ENCODE measurements around the gene USP22. TPM values are rescaled to one million over a fixed set of nuclear protein-coding genes. Genes with fewer than 3 reads are reported as not detected.

Gene USP22
- total RNA-seq, 1 donor from 2014 or later = 152 TPM

- H3K27ac Mint-ChIP-seq = no peak overlapping the region
- H3K4me1 Mint-ChIP-seq = peaks cover 32% of the 10 kb centered on the region
- no peak overlapping the region for H3K4me3 Mint-ChIP-seq
- H3K27me3 Mint-ChIP-seq = no peaks in the 10 kb centered on the region
- DNase-seq = no peak
- intact Hi-C loops (cut with micrococcal nuclease) = no loop called here
- no peaks in the 10 kb centered on the region for H3K9me3 Mint-ChIP-seq
- H3K36me3 Mint-ChIP-seq (ENCODE audit: low read depth) = peaks cover 26% of the 10 kb centered on the region
These were observed 44.9 kb downstream of the USP22 start for GRCh38 chr17:20997711-20998570.

GRCh38 chr17:20996724-20997615 lies 45.8 kb downstream of the USP22 start:
- peaks cover 27% of the 10 kb centered on the region for H3K4me1 Mint-ChIP-seq
- intact Hi-C loops (cut with micrococcal nuclease) = no loop called here
- H3K27ac Mint-ChIP-seq = no peak overlapping the region
- no peak overlapping the region for H3K4me3 Mint-ChIP-seq
- no peaks in the 10 kb centered on the region for H3K27me3 Mint-ChIP-seq
- no peak for DNase-seq
- H3K9me3 Mint-ChIP-seq = no peaks in the 10 kb centered on the region
- H3K36me3 Mint-ChIP-seq (ENCODE audit: low read depth) = peaks cover 19% of the 10 kb centered on the region

- Mint-ChIP-seq H3K27ac (no peak overlapping the region), H3K36me3 (ENCODE audit: low read depth) (peaks cover 13% of the 10 kb centered on the region), H3K4me1 (peaks cover 20% of the 10 kb centered on the region), H3K4me3 (no peak overlapping the region), H3K9me3 (no peaks in the 10 kb centered on the region), H3K27me3 (no peaks in the 10 kb centered on the region)
- no peak for DNase-seq
- intact Hi-C loops (cut with micrococcal nuclease) = no loop called here
These were observed 46.7 kb downstream of the USP22 start for GRCh38 chr17:20995873-20996723.

GRCh38 chr17:20995164-20995872 lies 47.5 kb downstream of the USP22 start:
- Mint-ChIP-seq H3K9me3 (no peaks in the 10 kb centered on the region), H3K27ac (no peak overlapping the region), H3K27me3 (no peaks in the 10 kb centered on the region), H3K36me3 (ENCODE audit: low read depth) (peaks cover 9% of the 10 kb centered on the region), H3K4me1 (peaks cover 18% of the 10 kb centered on the region), H3K4me3 (no peak overlapping the region)
- no peak for DNase-seq
- intact Hi-C loops (cut with micrococcal nuclease) = no loop called here

GRCh38 chr17:20994779-20995149 lies 48.0 kb downstream of the USP22 start:
- Mint-ChIP-seq H3K4me3 (no peak overlapping the region), H3K27me3 (no peaks in the 10 kb centered on the region), H3K36me3 (ENCODE audit: low read depth) (peaks cover 8% of the 10 kb centered on the region), H3K27ac (no peak overlapping the region), H3K9me3 (no peaks in the 10 kb centered on the region), H3K4me1 (peaks cover 16% of the 10 kb centered on the region)
- DNase-seq = no peak
- intact Hi-C loops (cut with micrococcal nuclease) = no loop called here

- intact Hi-C loops (cut with micrococcal nuclease) = loop anchor here (1.0 kb wide), 1 partner anchor 45 kb away; no protein-coding TSS in a partner anchor
- Mint-ChIP-seq H3K4me1 (peaks cover 9% of the 10 kb centered on the region), H3K27ac (no peak overlapping the region), H3K9me3 (no peaks in the 10 kb centered on the region), H3K27me3 (no peaks in the 10 kb centered on the region), H3K4me3 (no peak overlapping the region), H3K36me3 (ENCODE audit: low read depth) (peaks cover 3% of the 10 kb centered on the region)
- no peak for DNase-seq
These were observed 48.7 kb downstream of the USP22 start for GRCh38 chr17:20993863-20994778.

GRCh38 chr17:20992987-20993862 lies 49.6 kb downstream of the USP22 start:
- H3K27me3 Mint-ChIP-seq = no peaks in the 10 kb centered on the region
- H3K4me1 Mint-ChIP-seq = peaks cover 2% of the 10 kb centered on the region
- no peak overlapping the region for H3K4me3 Mint-ChIP-seq
- no peak overlapping the region for H3K27ac Mint-ChIP-seq
- no peaks in the 10 kb centered on the region for H3K9me3 Mint-ChIP-seq
- peak; percentile 89 for DNase-seq
- intact Hi-C loops (cut with micrococcal nuclease) = loop anchor here (1.0 kb wide), 1 partner anchor 44 kb away; no protein-coding TSS in a partner anchor
- H3K36me3 Mint-ChIP-seq (ENCODE audit: low read depth) = no peaks in the 10 kb centered on the region

- no peak overlapping the region for H3K27ac Mint-ChIP-seq
- no peak overlapping the region for H3K4me3 Mint-ChIP-seq
- peaks cover 2% of the 10 kb centered on the region for H3K4me1 Mint-ChIP-seq
- DNase-seq = no peak
- H3K27me3 Mint-ChIP-seq = no peaks in the 10 kb centered on the region
- no peaks in the 10 kb centered on the region for H3K9me3 Mint-ChIP-seq
- intact Hi-C loops (cut with micrococcal nuclease) = no loop called here
- H3K36me3 Mint-ChIP-seq (ENCODE audit: low read depth) = no peaks in the 10 kb centered on the region
These were observed 50.4 kb downstream of the USP22 start for GRCh38 chr17:20992416-20992815.

- intact Hi-C loops (cut with micrococcal nuclease) = no loop called here
- Mint-ChIP-seq H3K4me3 (no peak overlapping the region), H3K4me1 (peaks cover 2% of the 10 kb centered on the region)
These were observed 51.4 kb downstream of the USP22 start for GRCh38 chr17:20991276-20992037.

GRCh38 chr17:20989991-20990855 lies 52.6 kb downstream of the USP22 start:
- H3K27ac Mint-ChIP-seq = no peak overlapping the region
- no peaks in the 10 kb centered on the region for H3K27me3 Mint-ChIP-seq
- no peak overlapping the region for H3K4me3 Mint-ChIP-seq
- H3K4me1 Mint-ChIP-seq = peaks cover 2% of the 10 kb centered on the region
- DNase-seq = no peak
- no peaks in the 10 kb centered on the region for H3K36me3 Mint-ChIP-seq (ENCODE audit: low read depth)
- no peaks in the 10 kb centered on the region for H3K9me3 Mint-ChIP-seq
- intact Hi-C loops (cut with micrococcal nuclease) = no loop called here

More at GRCh38 chr17:20991276-20992037, 51.4 kb downstream of the USP22 start:
- no peak for DNase-seq
- Mint-ChIP-seq H3K36me3 (ENCODE audit: low read depth) (no peaks in the 10 kb centered on the region), H3K9me3 (no peaks in the 10 kb centered on the region), H3K27me3 (no peaks in the 10 kb centered on the region), H3K27ac (no peak overlapping the region)

Data from activated CD4-positive, alpha-beta T cell treated with anti-CD3 and anti-CD28 coated beads, Interleukin-2, amount 10 ng/mL, durations not matched to agents 24 days and 14 days (primary cell).